NT2/D1 (cell line): ENCODE measurements around the gene TSR3.

Experiments used
- YY1 ChIP-seq: IDR thresholded peaks from 2 replicates; pipeline ENCODE4 v1.6.1; 2011; ENCODE audit not compliant: insufficient read length, insufficient read depth
- ZNF274 ChIP-seq: IDR thresholded peaks from 2 replicates; pipeline ENCODE4 v1.6.1; 2011; ENCODE audit warnings: mild to moderate bottlenecking, low read depth, low read length

GRCh38 chr16:1374418-1375297 lies 23.0 kb upstream of the TSR3 start:
- no peak for TF ChIP-seq ZNF274
- TF ChIP-seq YY1, result no peak
